ENCODE measurements around the gene ZFTA.

GRCh38 chr11:63737718-63738117 lies 30.9 kb downstream of the ZFTA start:
- TF ChIP-seq CTCF (IDR thresholded peaks at IDR 0.05; ENCODE audit: low read depth, low read length, poor library complexity, severe bottlenecking) (no peak), EZH2phosphoT487 (IDR thresholded peaks at IDR 0.05; ENCODE audit: borderline replicate concordance, low read length) (no peak)

All from DOHH2 (cell line).